H9 (cell line): ENCODE measurements around the gene GSTK1. TPM values are rescaled to one million over a fixed set of nuclear protein-coding genes. Genes with fewer than 3 reads are reported as not detected.

Experiments used
- DNase-seq: peaks from one replicate; pipeline ENCODE4 v3.0.0-alpha.2; 2017
- H2AFZ ChIP-seq: one replicate; pipeline ENCODE4 v1.6.1; 2013; ENCODE audit warnings: mild to moderate bottlenecking, low read length, control low read depth, moderate library complexity
- H2AK5ac ChIP-seq: 2 replicates; pipeline ENCODE4 v1.6.1; 2013; ENCODE audit warnings: low read length, control low read depth, mixed read lengths; ENCODE audit not compliant: insufficient read length
- H2BK120ac ChIP-seq: one replicate; pipeline ENCODE4 v1.6.1; 2013; ENCODE audit warnings: low read depth, mild to moderate bottlenecking, low read length, control low read depth, inconsistent platforms; ENCODE audit not compliant: poor library complexity, severe bottlenecking
- H2BK12ac ChIP-seq: 2 replicates; pipeline ENCODE4 v1.6.1; 2013; ENCODE audit warnings: low read length, control low read depth, mixed read lengths, low read depth; ENCODE audit not compliant: insufficient read length
- H2BK15ac ChIP-seq: 2 replicates; pipeline ENCODE4 v1.6.1; 2013; ENCODE audit warnings: low read depth, low read length, control low read depth
- H2BK20ac ChIP-seq: one replicate; pipeline ENCODE4 v1.6.1; 2013; ENCODE audit warnings: low read depth, mild to moderate bottlenecking, low read length, control low read depth, inconsistent platforms; ENCODE audit not compliant: poor library complexity, severe bottlenecking
- H2BK5ac ChIP-seq: 2 replicates; pipeline ENCODE4 v1.6.1; 2013; ENCODE audit warnings: low read length, control low read depth, mixed read lengths; ENCODE audit not compliant: insufficient read length
- H3K14ac ChIP-seq: 2 replicates; pipeline ENCODE4 v1.6.1; 2013; ENCODE audit warnings: low read length, control low read depth; ENCODE audit not compliant: insufficient read depth
- H3K18ac ChIP-seq: 2 replicates; pipeline ENCODE4 v1.6.1; 2013; ENCODE audit warnings: low read depth, mild to moderate bottlenecking, mixed read lengths, low read length, control low read depth; ENCODE audit not compliant: insufficient read length
- H3K23ac ChIP-seq: 2 replicates; pipeline ENCODE4 v1.6.1; 2013; ENCODE audit warnings: low read length, control low read depth, mixed read lengths, low read depth; ENCODE audit not compliant: insufficient read length
- H3K23me2 ChIP-seq: 2 replicates; pipeline ENCODE4 v1.6.1; 2013; ENCODE audit warnings: low read depth, mild to moderate bottlenecking, mixed read lengths, low read length, control low read depth; ENCODE audit not compliant: insufficient read length, poor library complexity, severe bottlenecking
- H3K27ac ChIP-seq: 2 replicates; pipeline ENCODE4 v1.5.1; 2013; ENCODE audit warnings: low read length, control low read depth, mixed read lengths, low read depth; ENCODE audit not compliant: insufficient read length
- H3K27me3 ChIP-seq: 2 replicates; pipeline ENCODE4 v1.6.1; 2013; ENCODE audit warnings: low read length, control low read depth, inconsistent platforms; ENCODE audit not compliant: insufficient read depth
- H3K4ac ChIP-seq: 2 replicates; pipeline ENCODE4 v1.6.1; 2013; ENCODE audit warnings: low read depth, mild to moderate bottlenecking, control low read depth, inconsistent platforms, low read length, moderate library complexity
- H3K4me1 ChIP-seq: 2 replicates; pipeline ENCODE4 v1.6.1; 2013; ENCODE audit warnings: low read length, control low read depth, inconsistent platforms; ENCODE audit not compliant: insufficient read depth
- H3K4me2 ChIP-seq: 2 replicates; pipeline ENCODE4 v1.6.1; 2013; ENCODE audit warnings: low read length, control low read depth, mixed read lengths; ENCODE audit not compliant: insufficient read length, insufficient read depth
- H3K56ac ChIP-seq: 2 replicates; pipeline ENCODE4 v1.6.1; 2013; ENCODE audit warnings: low read depth, mild to moderate bottlenecking, mixed read lengths, low read length, control low read depth; ENCODE audit not compliant: insufficient read length
- H3K79me1 ChIP-seq: 2 replicates; pipeline ENCODE4 v1.6.1; 2013; ENCODE audit warnings: low read depth, mild to moderate bottlenecking, moderate library complexity, low read length, control low read depth, inconsistent platforms; ENCODE audit not compliant: insufficient read depth, poor library complexity, severe bottlenecking
- H3K79me2 ChIP-seq: 2 replicates; pipeline ENCODE4 v1.6.1; 2013; ENCODE audit warnings: low read length, control low read depth, inconsistent platforms; ENCODE audit not compliant: insufficient read depth
- H3K9ac ChIP-seq: 2 replicates; pipeline ENCODE4 v1.6.1; 2013; ENCODE audit warnings: low read length, control low read depth, mixed read lengths; ENCODE audit not compliant: insufficient read length; ENCODE audit errors: extremely low read depth
- H3K9me3 ChIP-seq: one replicate; pipeline ENCODE4 v1.6.1; 2013; ENCODE audit warnings: low read depth, low read length, inconsistent platforms; ENCODE audit not compliant: control insufficient read depth
- H3T11ph ChIP-seq: one replicate; pipeline ENCODE4 v1.6.1; 2013; ENCODE audit warnings: mild to moderate bottlenecking, low read length, control low read depth, inconsistent platforms
- H4K20me1 ChIP-seq: one replicate; pipeline ENCODE4 v1.6.1; 2013; ENCODE audit not compliant: control insufficient read depth, insufficient read length, insufficient read depth
- H4K5ac ChIP-seq: 2 replicates; pipeline ENCODE4 v1.6.1; 2013; ENCODE audit warnings: low read depth, mild to moderate bottlenecking, mixed read lengths, low read length, control low read depth; ENCODE audit not compliant: insufficient read length
- H4K8ac ChIP-seq: replicated peaks from 2 replicates; pipeline ENCODE4 v1.6.1; 2013; ENCODE audit warnings: low read length, control low read depth, mixed read lengths, low read depth; ENCODE audit not compliant: insufficient read length
- H4K91ac ChIP-seq: 2 replicates; pipeline ENCODE4 v1.6.1; 2013; ENCODE audit warnings: low read depth, mild to moderate bottlenecking, moderate library complexity, mixed read lengths, low read length, control low read depth; ENCODE audit not compliant: insufficient read length
- H3K27ac Mint-ChIP-seq, 3 experiments: 2 replicates in 2 of 3; 3 replicates in 1 of 3; pipeline ENCODE4 v1.8.0; 2020 to 2021; ENCODE audit warnings: mixed read lengths in 3 of 3, mild to moderate bottlenecking in 1 of 3, moderate library complexity in 1 of 3
- H3K27me3 Mint-ChIP-seq: 2 replicates; pipeline ENCODE4 v1.8.0; 2021; ENCODE audit warnings: low read depth, mild to moderate bottlenecking, moderate library complexity, mixed read lengths
- H3K36me3 Mint-ChIP-seq, 3 experiments: 2 replicates in 2 of 3; 3 replicates in 1 of 3; pipeline ENCODE4 v1.8.0; 2020 to 2021; ENCODE audit warnings: low read depth in 3 of 3, mixed read lengths in 3 of 3; ENCODE audit not compliant: insufficient read depth in 1 of 3
- H3K4me1 Mint-ChIP-seq, 2 experiments: 2 replicates each; pipeline ENCODE4 v1.8.0; 2020; ENCODE audit warnings: mixed read lengths in 2 of 2
- H3K4me3 Mint-ChIP-seq, 2 experiments: 2 replicates in 1 of 2; 3 replicates in 1 of 2; pipeline ENCODE4 v1.8.0; 2020 to 2021; ENCODE audit warnings: mild to moderate bottlenecking in 2 of 2, mixed read lengths in 2 of 2, moderate library complexity in 1 of 2
- H3K9me3 Mint-ChIP-seq, 2 experiments: 2 replicates in 1 of 2; 3 replicates in 1 of 2; pipeline ENCODE4 v1.8.0; 2020; ENCODE audit warnings: mild to moderate bottlenecking in 2 of 2, mixed read lengths in 2 of 2, moderate library complexity in 1 of 2
- WGBS: extraction: QIAGEN DNeasy Blood & Tissue Kit; methylation state at CpG from one replicate; pipeline ENCODE4 v1.1.7; 2013; ENCODE audit warnings: missing lambda C conversion rate, low lambda C conversion rate, mixed read lengths; ENCODE audit not compliant: insufficient read length; ENCODE audit errors: extremely low coverage; 5-methylcytosine and 5-hydroxymethylcytosine counted together
- total RNA-seq: library from RNA; stranded (reverse); gene quantifications from 2 replicates; pipeline ENCODE4 v1.2.1, GENCODE V29; 2021
- TF ChIP-seq, protein P1 (sequence below): fragments of 200-600 bp; sonication (generic); conservative IDR thresholded peaks from 3 replicates; pipeline ENCODE4 v1.8.0; 2021; ENCODE audit warnings: antibody characterized with exemption, mild to moderate bottlenecking

GSTK1 gene
- total RNA-seq, 1 experiment from 2014 or later: 36.1 TPM

DNA sequence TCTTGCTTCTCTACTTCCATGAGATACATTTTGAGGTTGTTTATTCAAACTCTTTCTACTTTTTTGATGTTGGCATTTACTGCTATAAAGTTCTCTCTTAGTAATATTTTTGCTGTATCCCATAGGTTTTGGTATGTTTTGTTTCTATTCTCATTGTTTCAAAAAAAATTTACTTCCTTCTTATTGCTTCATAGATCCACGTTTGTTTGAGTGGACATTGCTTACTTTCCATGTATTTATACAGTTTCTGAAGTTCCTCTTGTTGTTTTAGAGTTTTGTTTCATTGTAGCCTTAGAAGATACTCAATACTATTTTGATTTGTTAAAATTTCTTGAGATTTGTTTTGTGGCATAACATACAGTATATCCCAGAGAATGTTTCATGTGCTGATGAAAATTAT, 27.7 kb upstream of the GSTK1 start:
- H3K36me3 Mint-ChIP-seq: peaks cover 0 to 7% (median 0%) of the 10 kb centered on the region in 3 experiments; a peak in 4 of 7 replicates
- peaks cover 8% of the 10 kb centered on the region for H3K27me3 Mint-ChIP-seq
- Histone ChIP-seq H3K79me1 (no peaks in the 10 kb centered on the region), H3K23ac (no peak overlapping the region), H3K9ac (no peak overlapping the region), H3K23me2 (no peaks in the 10 kb centered on the region), H2AK5ac (no peak overlapping the region), H3T11ph (no peak overlapping the region), H3K14ac (no peak overlapping the region), H2BK15ac (no peak overlapping the region), H3K4me1 (no peaks in the 10 kb centered on the region; the same call in 1 of the 2 replicates), H3K18ac (no peak overlapping the region), H2BK120ac (no peak overlapping the region), H4K5ac (no peak overlapping the region), H2BK12ac (no peak overlapping the region), H3K4me2 (no peak overlapping the region), H3K79me2 (no peaks in the 10 kb centered on the region), H4K20me1 (no peaks in the 10 kb centered on the region), H2BK5ac (no peak overlapping the region), H3K4ac (no peak overlapping the region), H3K56ac (no peak overlapping the region), H2AFZ (no peak overlapping the region), H3K9me3 (no peaks in the 10 kb centered on the region), H2BK20ac (no peak overlapping the region), H4K8ac (no peak overlapping the region), H3K27ac (no peak overlapping the region), H3K27me3 (no peaks in the 10 kb centered on the region), H4K91ac (no peak overlapping the region)
- DNase-seq: no peak
- H3K4me3 Mint-ChIP-seq: no peak overlapping the region
- H3K4me1 Mint-ChIP-seq: peaks cover 3% of the 10 kb centered on the region in 2 experiments; a peak in 2 of 4 replicates
- peaks cover 15 to 17% of the 10 kb centered on the region in 2 experiments for H3K9me3 Mint-ChIP-seq
- TF ChIP-seq, protein P1, sequence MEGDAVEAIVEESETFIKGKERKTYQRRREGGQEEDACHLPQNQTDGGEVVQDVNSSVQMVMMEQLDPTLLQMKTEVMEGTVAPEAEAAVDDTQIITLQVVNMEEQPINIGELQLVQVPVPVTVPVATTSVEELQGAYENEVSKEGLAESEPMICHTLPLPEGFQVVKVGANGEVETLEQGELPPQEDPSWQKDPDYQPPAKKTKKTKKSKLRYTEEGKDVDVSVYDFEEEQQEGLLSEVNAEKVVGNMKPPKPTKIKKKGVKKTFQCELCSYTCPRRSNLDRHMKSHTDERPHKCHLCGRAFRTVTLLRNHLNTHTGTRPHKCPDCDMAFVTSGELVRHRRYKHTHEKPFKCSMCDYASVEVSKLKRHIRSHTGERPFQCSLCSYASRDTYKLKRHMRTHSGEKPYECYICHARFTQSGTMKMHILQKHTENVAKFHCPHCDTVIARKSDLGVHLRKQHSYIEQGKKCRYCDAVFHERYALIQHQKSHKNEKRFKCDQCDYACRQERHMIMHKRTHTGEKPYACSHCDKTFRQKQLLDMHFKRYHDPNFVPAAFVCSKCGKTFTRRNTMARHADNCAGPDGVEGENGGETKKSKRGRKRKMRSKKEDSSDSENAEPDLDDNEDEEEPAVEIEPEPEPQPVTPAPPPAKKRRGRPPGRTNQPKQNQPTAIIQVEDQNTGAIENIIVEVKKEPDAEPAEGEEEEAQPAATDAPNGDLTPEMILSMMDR: no peak
- no peak overlapping the region for H3K27ac Mint-ChIP-seq
- WGBS: no CpG with 5 or more reads among the region's 1 CpG
